Epidermal melanocyte (primary cell): ENCODE measurements around the gene SNRPA.
"Not testable (repeated sequence)": the region's sequence is repeated elsewhere in the genome, so short reads cannot be mapped to it uniquely, and the experiment has no call there.

Experiments
- DNase-seq: peaks from one replicate; pipeline ENCODE4 v3.0.0; 2011; ENCODE audit warnings: low spot score; ENCODE audit not compliant: insufficient read length

Gene SNRPA

GRCh38 chr19:40776364-40776763, 25.4 kb downstream of the SNRPA start:
- DNase-seq = no peak

GRCh38 chr19:40776932-40777644, 26.1 kb downstream of the SNRPA start:
- peak; percentile 83 for DNase-seq

- no peak for DNase-seq
Measured at GRCh38 chr19:40777645-40777936, 26.6 kb downstream of the SNRPA start.

- peak; percentile 91 for DNase-seq
Measured at GRCh38 chr19:40777937-40778705, 27.1 kb downstream of the SNRPA start, which contains the start of gene RAB4B. Gene RAB4B, plus strand, starts transcription at chr19:40778247. Its CDS starts 129 bp downstream, at chr19:40778376.

- DNase-seq = no peak
Measured at GRCh38 chr19:40778706-40779284, 27.8 kb downstream of the SNRPA start.

GRCh38 chr19:40780582-40780981, 29.6 kb downstream of the SNRPA start:
- DNase-seq = no peak

- no peak for DNase-seq
Measured at GRCh38 chr19:40781140-40781539, 30.1 kb downstream of the SNRPA start.

GRCh38 chr19:40783711-40784110, 32.7 kb downstream of the SNRPA start:
- no peak for DNase-seq

GRCh38 chr19:40784146-40784545, 33.1 kb downstream of the SNRPA start:
- DNase-seq = not testable (repeated sequence)

GRCh38 chr19:40785526-40785925, 34.5 kb downstream of the SNRPA start:
- no peak for DNase-seq

GRCh38 chr19:40786060-40787037, 35.3 kb downstream of the SNRPA start:
- DNase-seq = no peak

- no peak for DNase-seq
Measured at GRCh38 chr19:40791349-40791748, 40.3 kb downstream of the SNRPA start.

GRCh38 chr19:40791996-40792395, 41.0 kb downstream of the SNRPA start:
- no peak for DNase-seq

GRCh38 chr19:40797166-40797962, 46.4 kb downstream of the SNRPA start:
- DNase-seq = no peak

- peak; percentile 57 for DNase-seq
Measured at GRCh38 chr19:40797963-40798682, 47.1 kb downstream of the SNRPA start.

GRCh38 chr19:40798683-40799557, 47.9 kb downstream of the SNRPA start, which contains the start of gene EGLN2:
Gene EGLN2, plus strand, starts transcription at chr19:40799191. Its CDS starts 1,382 bp downstream, at chr19:40800573.
- DNase-seq = peak; percentile 85

- no peak for DNase-seq
Measured at GRCh38 chr19:40799558-40800338, 48.7 kb downstream of the SNRPA start.
